GM18951 (cell line): ENCODE data around the gene SIPA1L3.

ENCODE experiments used
- POLR2A ChIP-seq: IDR thresholded peaks from 4 replicates; pipeline ENCODE4 v1.6.1; 2011; ENCODE audit warnings: mild to moderate bottlenecking; ENCODE audit not compliant: insufficient read length, insufficient read depth; ENCODE audit errors: extremely low read depth
- in situ Hi-C: fragments of 300-500 bp; cut with MboI; formaldehyde crosslinking; loops from one replicate; pipeline ENCODE4 v1.12.0; 2022; ENCODE audit warnings: low sequenced_read_pairs, mixed read lengths, inconsistent platforms; ENCODE audit not compliant: unreplicated experiment

SIPA1L3 gene

DNA sequence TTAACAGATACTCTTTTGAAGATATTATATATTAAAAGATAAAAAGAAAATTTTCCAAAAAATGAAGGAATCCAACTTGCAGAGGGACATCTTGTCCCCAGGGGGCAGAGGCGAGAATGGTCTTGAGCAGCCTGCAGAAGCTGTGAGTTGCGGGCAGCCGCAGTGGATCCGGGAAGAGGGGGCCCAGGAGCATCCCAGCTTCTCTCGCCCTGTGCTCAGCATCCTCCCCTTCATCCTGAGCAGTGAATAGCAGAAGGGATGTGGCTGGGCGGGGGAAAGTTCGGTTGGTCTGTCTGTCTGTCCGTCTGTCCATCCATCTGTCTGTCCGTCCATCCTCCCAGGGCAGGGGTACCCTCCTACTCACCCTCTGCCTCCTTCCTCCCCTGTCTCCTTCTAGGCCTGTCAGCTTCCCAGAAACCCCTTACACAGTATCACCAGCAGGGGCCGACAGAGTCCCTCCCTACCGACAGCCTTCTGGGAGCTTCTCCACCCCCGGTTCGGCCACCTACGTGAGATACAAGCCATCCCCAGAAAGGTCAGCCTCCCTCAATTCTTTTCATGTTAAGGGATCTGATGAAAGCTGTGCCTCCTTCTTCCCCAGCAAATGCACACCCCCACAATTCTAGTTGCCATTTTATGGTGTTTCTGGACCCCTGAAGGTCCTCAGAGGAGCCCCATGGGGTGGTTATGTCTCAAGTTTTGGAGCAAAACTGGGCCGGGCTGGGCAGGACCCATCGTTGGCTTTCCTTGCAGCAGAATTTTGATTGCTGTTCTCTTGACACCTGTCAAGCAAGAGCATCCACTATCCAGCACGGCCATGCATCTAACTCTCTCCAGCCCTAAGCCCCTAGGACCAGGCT, 235.4 kb downstream of the SIPA1L3 start:
- in situ Hi-C loops: no loop called here
- no peak for TF ChIP-seq POLR2A

DNA sequence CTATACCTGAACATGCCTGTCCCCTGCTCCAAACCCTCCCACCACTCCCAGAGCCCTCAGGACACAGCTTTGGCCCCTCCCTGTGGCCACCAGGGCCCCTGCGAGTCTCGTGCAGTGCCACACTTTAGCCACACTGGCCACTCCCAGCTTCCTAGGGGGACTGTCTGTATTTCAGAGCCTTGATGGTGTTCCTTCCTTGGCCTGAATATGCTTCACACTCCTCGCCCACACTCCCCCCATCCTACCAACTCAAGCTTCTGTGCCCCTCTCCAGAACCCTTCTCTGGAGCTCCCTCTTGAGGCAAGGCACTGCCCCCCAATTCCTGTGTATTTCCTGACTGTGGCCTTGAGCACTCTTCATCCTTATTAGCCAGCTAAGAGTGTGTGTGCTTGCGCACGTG, 236.8 kb downstream of the SIPA1L3 start:
- no peak for TF ChIP-seq POLR2A

DNA sequence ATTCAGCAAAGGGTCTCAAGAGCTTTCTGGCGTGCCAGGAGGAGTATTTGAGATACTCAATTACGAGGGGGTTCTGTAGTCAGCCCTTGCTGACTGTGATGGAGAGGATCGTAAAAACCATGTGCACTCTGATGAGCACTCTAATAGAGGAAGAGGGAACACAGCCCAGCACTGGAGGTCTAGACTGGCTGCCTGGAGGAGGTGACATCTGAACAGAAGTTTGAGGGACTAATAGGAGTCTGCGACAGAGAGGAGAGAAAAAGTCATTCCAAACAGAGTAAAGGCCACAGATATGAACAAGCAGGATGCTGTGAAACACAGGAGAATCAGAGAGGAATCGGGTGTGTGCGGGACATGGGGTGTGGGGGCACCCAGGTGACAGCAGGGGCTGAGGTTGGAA, 237.7 kb downstream of the SIPA1L3 start:
- TF ChIP-seq POLR2A: no peak
- in situ Hi-C loops: no loop called here

More for the DNA sequence above, 236.8 kb downstream of the SIPA1L3 start:
- in situ Hi-C loops: no loop called here

DNA sequence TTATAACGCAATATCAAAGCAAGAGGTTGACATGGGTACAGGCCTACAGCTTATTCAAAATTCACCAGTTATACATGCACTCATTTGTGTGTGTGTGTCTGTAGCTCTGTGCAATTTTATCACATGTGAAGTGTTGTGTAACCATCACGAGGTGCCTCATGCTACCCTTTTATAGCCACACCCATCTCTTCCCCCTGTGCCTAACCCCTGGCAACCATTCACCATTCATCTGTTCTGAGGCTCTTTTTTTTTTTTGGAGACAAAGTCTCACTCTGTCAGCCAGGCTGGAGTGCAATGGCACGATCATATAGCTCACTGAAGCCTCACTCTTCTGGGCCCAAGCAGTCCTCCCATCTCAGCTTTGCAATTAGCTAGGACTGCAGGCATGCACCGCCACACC, 238.6 kb downstream of the SIPA1L3 start:
- TF ChIP-seq POLR2A: no peak
- in situ Hi-C loops: no loop called here

DNA sequence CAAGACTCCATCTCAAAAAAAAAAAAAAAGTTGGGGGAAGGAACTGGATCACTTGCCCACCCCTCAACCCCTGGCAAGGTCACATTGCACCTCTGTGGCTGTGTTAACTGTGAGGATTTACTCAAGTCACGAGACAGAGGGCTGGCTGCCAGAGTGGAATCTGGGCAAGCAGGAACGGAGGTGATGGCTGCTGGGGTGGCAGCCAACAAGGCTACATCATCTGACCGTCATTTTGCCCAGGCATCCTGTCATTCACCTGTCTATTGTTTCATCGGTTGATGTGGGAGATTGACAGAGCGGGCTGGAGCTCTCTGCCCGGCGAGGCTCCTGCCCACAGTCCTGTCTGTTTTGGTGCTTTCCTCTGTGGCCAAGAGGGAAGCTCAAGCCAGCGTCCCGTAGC, 241.3 kb downstream of the SIPA1L3 start:
- in situ Hi-C loops: no loop called here
- no peak for TF ChIP-seq POLR2A

DNA sequence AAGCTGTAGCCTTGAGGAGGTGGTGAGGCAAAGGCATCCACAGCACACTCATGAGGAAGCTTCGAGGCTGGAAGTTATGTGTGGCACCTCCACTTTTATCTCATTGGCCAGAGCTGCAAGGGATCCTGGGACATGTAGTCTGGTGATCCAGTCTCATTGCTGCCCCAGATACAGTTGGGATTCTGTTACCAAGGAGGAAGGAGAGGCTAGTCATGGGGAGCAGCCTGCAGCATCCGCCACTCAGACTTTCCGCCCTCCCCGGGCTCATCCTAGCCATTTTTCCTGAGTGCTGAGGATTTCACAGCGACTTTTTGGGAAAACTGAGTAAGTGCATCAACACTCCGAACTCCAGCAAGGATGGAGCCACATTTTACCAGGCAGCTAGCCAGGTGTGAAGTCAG, 242.7 kb downstream of the SIPA1L3 start:
- in situ Hi-C loops: no loop called here
- TF ChIP-seq POLR2A: no peak

DNA sequence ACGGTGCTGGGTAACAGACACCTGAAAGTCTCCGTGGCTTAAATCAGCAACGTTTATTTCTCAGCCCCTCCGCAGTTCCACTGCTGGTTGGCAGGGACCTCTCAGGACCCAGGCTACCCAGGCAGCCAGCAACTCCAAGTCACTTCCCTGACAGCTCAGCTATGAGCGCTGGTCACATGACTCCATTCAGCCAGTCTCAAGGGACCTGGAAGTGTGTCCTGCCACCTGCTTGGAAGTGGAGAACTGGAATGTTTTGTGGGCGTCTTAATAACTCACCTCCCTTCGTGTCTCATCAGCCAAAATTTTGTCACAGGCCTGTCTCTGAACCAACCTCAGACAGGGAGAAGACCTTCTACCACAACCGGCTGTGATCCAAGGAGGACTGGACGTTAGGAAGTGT, 244.2 kb downstream of the SIPA1L3 start:
- no peak for TF ChIP-seq POLR2A
- in situ Hi-C loops: no loop called here

DNA sequence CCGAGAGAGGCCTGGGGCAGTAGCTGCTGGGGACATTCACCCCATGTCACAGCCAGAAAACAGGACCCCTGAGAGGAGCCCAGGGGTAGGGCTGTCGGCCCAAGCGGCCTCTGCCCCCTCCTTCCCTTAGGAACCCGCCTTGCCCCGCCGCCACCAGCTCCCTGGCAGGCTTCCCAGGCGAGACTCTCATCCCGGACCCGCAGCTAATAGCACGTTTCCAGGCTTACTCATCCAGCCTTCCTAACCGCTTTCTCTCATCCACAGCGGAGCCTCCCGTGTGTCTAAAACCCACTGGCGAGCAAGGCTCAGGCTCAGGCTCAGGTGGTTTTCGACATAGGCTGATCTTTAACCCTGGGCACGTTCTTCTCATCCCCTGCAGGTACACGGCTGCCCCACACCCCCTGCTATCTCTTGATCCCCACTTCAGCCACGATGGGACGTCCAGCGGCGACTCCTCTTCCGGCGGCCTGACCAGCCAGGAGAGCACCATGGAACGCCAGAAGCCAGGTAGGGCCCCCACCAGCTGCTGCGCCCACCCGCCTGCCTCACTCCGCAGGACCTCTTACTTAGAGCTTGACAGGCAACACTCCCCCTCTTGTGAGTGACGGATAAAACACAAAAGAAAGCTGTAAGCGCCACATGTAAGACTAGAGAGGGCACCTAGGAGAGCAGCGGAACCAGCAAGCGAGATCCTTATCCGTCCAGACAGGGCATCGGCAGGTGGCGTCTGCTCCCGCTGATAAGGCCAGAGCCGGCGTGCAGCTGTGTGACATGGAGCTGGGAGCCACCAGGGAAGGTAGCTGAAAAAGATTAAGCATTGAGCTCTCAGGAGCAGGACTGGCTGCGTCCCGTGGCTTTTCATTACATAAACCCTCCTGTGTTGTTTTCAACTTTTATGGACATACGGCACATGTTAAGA, 245.7 kb downstream of the SIPA1L3 start:
- in situ Hi-C loops: no loop called here

DNA sequence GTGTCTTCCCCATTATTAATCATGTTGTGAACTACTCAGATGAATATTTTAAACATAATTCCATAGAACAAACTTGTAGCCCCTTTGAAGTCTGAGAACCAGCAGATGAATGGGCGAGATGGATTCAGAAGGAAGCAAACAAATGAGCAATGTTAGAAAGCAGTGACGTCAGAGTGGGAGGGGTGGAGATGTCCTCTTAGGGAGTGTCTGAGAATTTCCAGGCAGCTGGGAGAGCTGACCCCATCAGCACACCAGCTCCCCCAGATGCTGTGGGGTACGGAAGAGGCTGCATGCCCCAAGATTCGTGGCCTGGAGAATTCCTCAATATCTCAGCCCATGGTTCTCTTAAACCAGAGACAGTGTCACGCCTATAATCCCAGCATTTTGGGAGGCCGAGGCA, 248.4 kb downstream of the SIPA1L3 start:
- in situ Hi-C loops: no loop called here
- no peak for TF ChIP-seq POLR2A

More for the DNA sequence above, 245.7 kb downstream of the SIPA1L3 start:
- no peak for TF ChIP-seq POLR2A

DNA sequence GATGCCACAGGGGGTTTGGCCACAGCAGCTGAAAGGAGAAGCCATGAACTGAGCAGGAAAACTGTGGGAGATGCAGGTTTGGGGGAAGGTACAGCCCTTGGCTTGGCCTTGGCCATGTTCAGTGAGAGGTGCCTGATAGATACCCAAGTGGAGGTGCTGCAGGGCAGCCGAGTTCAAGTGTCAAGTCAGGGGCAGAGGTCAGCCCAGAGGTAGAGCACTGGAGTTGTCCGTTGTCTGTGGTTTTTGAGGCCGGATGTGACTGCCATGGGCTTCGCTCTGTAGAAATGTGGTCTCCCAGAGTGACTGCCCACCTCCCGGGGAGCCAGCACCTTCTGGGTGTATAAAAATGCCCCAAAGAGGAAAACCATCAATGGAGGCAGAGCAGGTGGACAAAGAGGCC, 251.7 kb downstream of the SIPA1L3 start:
- in situ Hi-C loops: no loop called here
- no peak for TF ChIP-seq POLR2A

DNA sequence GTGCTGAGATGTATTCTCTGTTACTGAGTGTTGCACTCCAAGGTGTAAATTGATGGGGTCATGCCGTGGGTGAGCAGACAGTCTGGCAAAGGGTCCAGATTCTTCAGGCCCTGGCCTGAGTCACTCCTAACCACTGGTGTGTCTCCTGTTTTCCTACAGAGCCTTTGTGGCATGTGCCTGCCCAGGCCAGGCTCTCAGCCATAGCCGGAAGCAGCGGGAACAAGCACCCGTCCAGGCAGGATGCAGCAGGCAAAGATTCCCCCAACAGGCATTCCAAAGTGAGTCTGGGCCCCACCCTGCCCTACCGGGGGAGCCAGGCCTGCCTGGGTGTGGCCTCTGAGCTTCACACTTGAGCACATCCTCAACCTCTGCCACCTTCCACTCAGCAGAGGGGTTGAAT, 255.1 kb downstream of the SIPA1L3 start:
- TF ChIP-seq POLR2A: no peak
- in situ Hi-C loops: no loop called here

DNA sequence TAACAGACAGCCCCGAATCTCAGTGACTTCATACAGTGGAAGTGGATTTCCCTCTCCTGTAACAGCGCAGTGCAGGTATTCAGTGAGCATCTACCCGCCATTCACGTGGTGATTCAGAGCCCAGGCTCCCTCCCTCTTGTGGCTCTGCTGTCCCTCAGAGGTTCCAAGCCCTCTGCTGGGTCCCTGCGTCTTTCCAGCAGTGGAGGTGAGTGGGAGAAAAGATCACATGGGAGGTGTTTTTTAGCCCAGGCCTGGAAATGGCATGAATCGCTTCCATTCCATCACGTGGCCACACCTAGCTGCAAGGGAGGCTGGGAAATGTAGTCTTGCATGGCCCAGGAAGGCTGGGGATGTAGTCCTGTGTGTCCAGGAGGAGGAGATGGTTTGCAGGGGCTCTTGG, 255.6 kb downstream of the SIPA1L3 start:
- TF ChIP-seq POLR2A: no peak

DNA sequence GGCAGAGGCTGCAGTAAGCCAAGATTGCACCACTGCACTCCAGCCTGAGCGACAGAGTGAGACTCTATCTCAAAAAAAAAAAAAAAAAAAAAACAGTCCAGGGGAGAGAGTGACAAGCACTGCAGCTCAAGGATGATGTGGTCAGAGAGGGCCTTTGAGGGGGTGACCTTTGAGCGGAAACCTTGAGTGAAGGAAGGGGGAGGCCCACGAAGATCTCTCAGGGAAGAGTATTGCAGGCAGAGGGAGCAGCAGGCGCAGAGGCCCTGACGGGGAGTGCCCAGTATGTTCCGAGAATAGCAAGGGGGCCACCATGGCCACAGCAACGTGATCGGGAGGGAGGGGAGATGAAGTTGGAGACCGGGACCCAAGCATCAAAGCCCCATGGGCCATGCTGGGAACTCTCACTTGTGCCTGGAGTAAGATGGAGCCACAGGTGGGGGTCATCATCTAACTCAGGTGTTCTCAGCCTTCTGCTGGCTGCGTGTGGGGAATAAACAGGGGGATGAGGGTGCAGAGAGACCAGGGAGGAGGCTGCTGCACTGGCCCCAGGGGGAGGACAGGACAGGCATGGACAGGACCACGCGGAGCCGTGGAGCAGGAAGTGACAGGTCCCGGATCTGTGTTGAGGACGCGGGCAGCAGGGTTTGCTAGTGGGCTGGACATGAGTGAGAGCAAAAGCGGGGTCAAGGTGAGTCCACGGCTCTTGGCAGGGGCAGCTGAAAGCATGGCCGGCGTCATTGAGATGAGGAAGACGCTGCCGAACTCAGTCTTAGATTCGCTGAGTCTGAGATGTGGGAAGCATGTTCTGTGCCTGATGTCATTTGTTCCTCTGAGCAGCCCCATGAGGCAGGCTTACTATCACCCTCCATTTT, 256.6 kb downstream of the SIPA1L3 start:
- no peak for TF ChIP-seq POLR2A
- in situ Hi-C loops: no loop called here

More for the DNA sequence above, 255.6 kb downstream of the SIPA1L3 start:
- in situ Hi-C loops: no loop called here
